HEK293T (cell line): ENCODE results near the gene SLC22A15.

Experiments
- CTCF ChIA-PET: fragments of 350-600 bp; formaldehyde crosslinking; extraction: SDS; loops from one replicate; lab custom pipeline; 2021; ENCODE audit warnings: antibody characterized with exemption, inconsistent platforms; lab: Yijun Ruan, JAX
- POLR2A ChIA-PET: fragments of 350-600 bp; formaldehyde crosslinking; extraction: SDS; loops from one replicate; lab custom pipeline; 2020; ENCODE audit warnings: antibody characterized with exemption, inconsistent platforms; lab: Yijun Ruan, JAX
- DNase-seq: peaks from one replicate; pipeline ENCODE4 v3.0.0; 2012; ENCODE audit warnings: mixed read lengths; ENCODE audit errors: extremely low spot score
- ARNT ChIP-seq: fragments of 450-650 bp; IDR thresholded peaks from 2 replicates; pipeline ENCODE4 v1.6.1; 2017; ENCODE audit warnings: mild to moderate bottlenecking
- BHLHE40 ChIP-seq: fragments of 450-650 bp; IDR thresholded peaks from 2 replicates; pipeline ENCODE4 v1.6.1; 2016; ENCODE audit warnings: mild to moderate bottlenecking, moderate library complexity, borderline replicate concordance
- CTBP1 ChIP-seq: fragments of 450-650 bp; IDR thresholded peaks from 2 replicates; pipeline ENCODE4 v1.6.1; 2016; ENCODE audit warnings: borderline replicate concordance
- ELF4 ChIP-seq: fragments of 450-650 bp; IDR thresholded peaks from 2 replicates; pipeline ENCODE4 v1.6.1; 2017; ENCODE audit warnings: antibody characterized with exemption
- FOXA1 ChIP-seq: fragments of 450-650 bp; IDR thresholded peaks from 2 replicates; pipeline ENCODE4 v1.6.1; 2016; ENCODE audit warnings: mild to moderate bottlenecking
- FOXK2 ChIP-seq: fragments of 450-650 bp; IDR thresholded peaks from 2 replicates; pipeline ENCODE4 v1.6.1; 2016; ENCODE audit warnings: mild to moderate bottlenecking
- FOXM1 ChIP-seq: fragments of 450-650 bp; IDR thresholded peaks from 2 replicates; pipeline ENCODE4 v1.6.1; 2017; ENCODE audit warnings: mild to moderate bottlenecking, borderline replicate concordance
- HDGF ChIP-seq: fragments of 450-650 bp; IDR thresholded peaks from 2 replicates; pipeline ENCODE4 v1.6.1; 2017; ENCODE audit warnings: antibody characterized with exemption, borderline replicate concordance
- L3MBTL2 ChIP-seq: fragments of 450-650 bp; conservative IDR thresholded peaks from 2 replicates; pipeline ENCODE4 v1.6.1; 2016; ENCODE audit warnings: mild to moderate bottlenecking
- LEF1 ChIP-seq: fragments of 450-650 bp; IDR thresholded peaks from 2 replicates; pipeline ENCODE4 v1.6.1; 2017; ENCODE audit warnings: mild to moderate bottlenecking, borderline replicate concordance
- NFRKB ChIP-seq: fragments of 450-650 bp; IDR thresholded peaks from 2 replicates; pipeline ENCODE4 v1.6.1; 2016; ENCODE audit warnings: mild to moderate bottlenecking, moderate library complexity
- SP1 ChIP-seq: fragments of 450-650 bp; IDR thresholded peaks from 2 replicates; pipeline ENCODE4 v1.6.1; 2017
- SUZ12 ChIP-seq: fragments of 450-650 bp; IDR thresholded peaks from 2 replicates; pipeline ENCODE4 v1.6.1; 2016; ENCODE audit warnings: mild to moderate bottlenecking
- TARDBP ChIP-seq: fragments of 450-650 bp; IDR thresholded peaks from 2 replicates; pipeline ENCODE4 v1.6.1; 2016
- ZNF384 ChIP-seq: fragments of 450-650 bp; IDR thresholded peaks from 2 replicates; pipeline ENCODE4 v1.6.1; 2016
- TF ChIP-seq, protein P1 (sequence below): fragments of 450-650 bp; IDR thresholded peaks from 2 replicates; pipeline ENCODE4 v1.6.1; 2016

The SLC22A15 gene

DNA sequence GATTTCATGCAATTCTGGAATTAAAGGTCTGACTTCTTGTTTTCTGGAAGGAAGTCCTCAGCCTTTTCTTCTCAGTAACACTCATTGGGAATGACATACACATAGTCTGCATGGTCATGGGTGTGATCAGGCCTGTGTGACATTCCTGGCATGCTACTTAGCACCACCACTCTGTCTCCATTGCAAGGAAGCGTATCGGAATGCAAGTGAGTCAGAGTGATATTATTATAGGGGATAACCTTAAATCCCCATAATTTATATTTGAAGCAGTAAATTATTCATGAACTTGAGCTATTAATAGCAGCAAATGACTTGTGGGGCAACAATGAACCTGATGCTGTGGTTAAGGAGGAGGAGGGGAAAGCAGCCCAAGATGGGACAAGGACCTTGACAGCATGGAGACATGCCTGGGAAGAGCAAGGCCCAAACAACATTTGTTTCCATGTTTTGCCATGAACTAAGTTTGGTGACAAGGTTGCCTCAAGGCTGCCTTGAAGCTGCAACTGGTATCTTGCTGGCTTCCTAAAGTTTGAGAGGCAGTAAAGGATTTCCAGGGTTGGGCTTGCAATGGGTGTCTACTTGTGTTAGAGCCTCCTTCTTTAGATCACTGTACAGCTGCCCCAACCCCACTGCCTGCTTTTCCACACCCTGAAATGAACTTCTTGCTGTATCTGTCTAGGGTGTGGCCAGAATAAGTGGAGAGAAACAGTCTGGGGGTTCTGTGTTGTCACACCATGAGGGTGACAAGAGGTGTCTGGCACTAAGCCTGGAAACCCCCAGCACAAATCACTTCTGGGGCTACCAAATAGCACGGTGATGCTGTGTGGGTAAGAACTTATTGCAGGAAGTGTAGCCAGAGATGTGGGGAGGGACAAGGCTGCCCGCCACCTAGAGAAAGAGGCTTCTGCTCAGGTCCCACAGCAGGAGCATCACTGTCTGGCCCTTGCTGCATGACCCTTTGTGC is 139.4 kb downstream of the SLC22A15 start:
- ChIA-PET POLR2A (no interaction called here), CTCF (no interaction called here)
- TF ChIP-seq SP1, result no peak
- no peak for TF ChIP-seq ARNT
- TF ChIP-seq FOXA1, result no peak
- no peak for TF ChIP-seq L3MBTL2
- TF ChIP-seq ZNF384, result no peak
- no peak for TF ChIP-seq FOXK2
- TF ChIP-seq CTBP1, result no peak
- no peak for TF ChIP-seq LEF1
- no peak for TF ChIP-seq TARDBP
- TF ChIP-seq HDGF, result no peak
- DNase-seq, result no peak

DNA sequence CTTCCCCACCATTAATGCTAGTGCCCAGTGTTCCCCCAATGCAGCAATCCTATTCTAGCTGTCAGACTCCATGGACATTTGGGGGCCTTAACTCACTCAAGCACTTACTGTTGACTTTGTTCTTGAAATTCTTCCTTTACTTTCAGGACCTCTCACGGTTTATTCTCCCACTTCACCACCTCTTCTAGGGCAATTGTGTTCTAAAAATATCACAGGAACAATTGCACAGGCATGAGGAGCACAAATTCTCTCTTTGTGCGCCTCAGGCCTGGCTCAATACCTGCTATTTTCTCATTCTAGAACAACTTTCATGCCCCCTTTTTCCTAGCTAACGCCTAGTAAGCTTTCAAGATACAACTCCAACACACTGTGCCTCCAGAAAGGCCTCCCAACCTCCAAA is 142.2 kb downstream of the SLC22A15 start:
- POLR2A ChIA-PET, result no interaction called here
- TF ChIP-seq CTBP1 (no peak), FOXK2 (no peak), L3MBTL2 (no peak), ELF4 (no peak), HDGF (no peak), ZNF384 (no peak), BHLHE40 (no peak), TARDBP (no peak), LEF1 (no peak), FOXM1 (no peak), NFRKB (no peak), SP1 (no peak), ARNT (no peak), SUZ12 (no peak), FOXA1 (no peak)
- TF ChIP-seq, protein P1, sequence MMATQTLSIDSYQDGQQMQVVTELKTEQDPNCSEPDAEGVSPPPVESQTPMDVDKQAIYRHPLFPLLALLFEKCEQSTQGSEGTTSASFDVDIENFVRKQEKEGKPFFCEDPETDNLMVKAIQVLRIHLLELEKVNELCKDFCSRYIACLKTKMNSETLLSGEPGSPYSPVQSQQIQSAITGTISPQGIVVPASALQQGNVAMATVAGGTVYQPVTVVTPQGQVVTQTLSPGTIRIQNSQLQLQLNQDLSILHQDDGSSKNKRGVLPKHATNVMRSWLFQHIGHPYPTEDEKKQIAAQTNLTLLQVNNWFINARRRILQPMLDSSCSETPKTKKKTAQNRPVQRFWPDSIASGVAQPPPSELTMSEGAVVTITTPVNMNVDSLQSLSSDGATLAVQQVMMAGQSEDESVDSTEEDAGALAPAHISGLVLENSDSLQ, result no peak
- no peak for DNase-seq
- CTCF ChIA-PET, result no interaction called here
